Endothelial cell of umbilical vein (primary cell): ENCODE results near the gene PPIE. TPM values are rescaled to one million over a fixed set of nuclear protein-coding genes. Genes with fewer than 3 reads are reported as not detected.

Source experiments
- BruUV-seq: library from RNA; stranded (reverse); fragments of 400-500 nt; replicated peaks from 2 replicates; lab custom pipeline; 2021; lab: Mats Ljungman, UMichigan
- CTCF ChIA-PET: fragments of 300-600, 350-600 bp; sonication (Branson Sonifier 250); formaldehyde crosslinking; loops from one replicate; lab custom pipeline; 2021; ENCODE audit warnings: antibody characterized with exemption, inconsistent platforms; lab: Charles Lee
- POLR2A ChIA-PET: fragments of 300-600, 350-600 bp; sonication (Branson Sonifier 250); formaldehyde crosslinking; loops from one replicate; lab custom pipeline; 2021; ENCODE audit warnings: antibody characterized with exemption, inconsistent platforms; lab: Charles Lee
- DNase-seq: peaks from one replicate; pipeline ENCODE4 v3.0.0-alpha.2; 2011; ENCODE audit warnings: low read depth, low spot score
- FAIRE-seq: peaks from 2 replicates; lab custom pipeline; 2011; peaks lifted over from hg19 to GRCh38; lab: Jason Lieb, UNC
- H2AFZ ChIP-seq: 2 replicates; pipeline ENCODE4 v1.6.0; 2012; ENCODE audit warnings: low read depth, low read length, control low read depth, inconsistent platforms
- H3K27ac ChIP-seq: 2 replicates; pipeline ENCODE4 v1.5.1; 2011; ENCODE audit warnings: low read depth, mild to moderate bottlenecking, control low read depth, low read length, moderate library complexity; ENCODE audit not compliant: insufficient read depth
- H3K27me3 ChIP-seq, 2 experiments: 2 replicates each; pipeline versions ENCODE4 v1.6.0 to v1.6.1; 2011; ENCODE audit warnings: low read length in 2 of 2, mixed read lengths in 1 of 2; ENCODE audit not compliant: control insufficient read depth in 2 of 2, insufficient read depth in 2 of 2
- H3K36me3 ChIP-seq, 2 experiments: 2 replicates in 1 of 2; 3 replicates in 1 of 2; pipeline ENCODE4 v1.5.1; 2011; ENCODE audit warnings: low read length in 2 of 2, mild to moderate bottlenecking in 1 of 2, moderate library complexity in 1 of 2; ENCODE audit not compliant: control insufficient read depth in 2 of 2, insufficient read depth in 2 of 2; ENCODE audit errors: extremely low read depth in 1 of 2
- H3K4me1 ChIP-seq: 3 replicates; pipeline ENCODE4 v1.5.1; 2011; ENCODE audit warnings: mild to moderate bottlenecking, low read length; ENCODE audit not compliant: control insufficient read depth, insufficient read depth; ENCODE audit errors: extremely low read depth
- H3K4me2 ChIP-seq: 2 replicates; pipeline ENCODE4 v1.6.1; 2011; ENCODE audit warnings: low read length, control low read depth, mixed read lengths; ENCODE audit not compliant: insufficient read depth
- H3K4me3 ChIP-seq, 3 experiments: fragments of 200-600 bp in 1 of 3; sonication (generic), shearing (Covaris generic) in 1 of 3; replicated peaks in 1 of 3; 2 replicates each; pipeline ENCODE4 v1.5.1; 2011 to 2016; ENCODE audit warnings: control low read depth in 3 of 3, low read length in 3 of 3, mild to moderate bottlenecking in 2 of 3, inconsistent platforms in 1 of 3, low read depth in 1 of 3, moderate library complexity in 1 of 3; ENCODE audit not compliant: insufficient read depth in 1 of 3
- H3K79me2 ChIP-seq: 2 replicates; pipeline ENCODE4 v1.6.0; 2012; ENCODE audit warnings: low read length, inconsistent platforms; ENCODE audit not compliant: control insufficient read depth, insufficient read depth
- H3K9ac ChIP-seq: replicated peaks from 2 replicates; pipeline ENCODE3; 2011; ENCODE audit warnings: low read length, control low read depth; ENCODE audit not compliant: insufficient read depth; ENCODE audit errors: extremely low read depth
- H3K9me1 ChIP-seq: replicated peaks from 3 replicates; pipeline ENCODE4 v1.6.0; 2011; ENCODE audit warnings: mild to moderate bottlenecking, low read length; ENCODE audit not compliant: control insufficient read depth, insufficient read depth; ENCODE audit errors: extremely low read depth
- H3K9me3 ChIP-seq: replicated peaks from 2 replicates; pipeline ENCODE4 v1.5.1; 2012; ENCODE audit warnings: low read length, inconsistent platforms; ENCODE audit not compliant: control insufficient read depth, insufficient read depth
- H4K20me1 ChIP-seq: replicated peaks from 2 replicates; pipeline ENCODE3; 2011; ENCODE audit warnings: mild to moderate bottlenecking, low read length; ENCODE audit not compliant: control insufficient read depth, insufficient read depth; ENCODE audit errors: extremely low read depth
- EZH2 ChIP-seq: IDR thresholded peaks from 2 replicates; pipeline ENCODE4 v1.6.1; 2012; ENCODE audit warnings: borderline replicate concordance, low read depth, mild to moderate bottlenecking, moderate library complexity, low read length, inconsistent platforms; ENCODE audit not compliant: severe bottlenecking
- FOS ChIP-seq: IDR thresholded peaks from 2 replicates; pipeline ENCODE4 v1.6.1; 2011; ENCODE audit warnings: mild to moderate bottlenecking, low read length, moderate library complexity, borderline replicate concordance; ENCODE audit not compliant: insufficient read depth
- GATA2 ChIP-seq: IDR thresholded peaks from 2 replicates; pipeline ENCODE4 v1.7.0; 2011; ENCODE audit warnings: low read depth, mild to moderate bottlenecking, moderate library complexity, mixed read lengths, low read length; ENCODE audit not compliant: insufficient read length, insufficient read depth
- JUN ChIP-seq: IDR thresholded peaks from 2 replicates; pipeline ENCODE4 v1.6.1; 2011; ENCODE audit warnings: borderline replicate concordance, low read depth; ENCODE audit not compliant: insufficient read length, insufficient read depth
- MYC ChIP-seq: IDR thresholded peaks from one replicate; pipeline ENCODE4 v1.6.1; 2011; ENCODE audit warnings: mild to moderate bottlenecking, low read depth, low read length
- POLR2A ChIP-seq: IDR thresholded peaks from 2 replicates; pipeline ENCODE4 v1.6.1; 2012; ENCODE audit warnings: low read depth, mild to moderate bottlenecking, control low read depth, low read length
- POLR2AphosphoS5 ChIP-seq: IDR thresholded peaks from 2 replicates; pipeline ENCODE4 v1.6.1; 2012; ENCODE audit warnings: low read depth, mild to moderate bottlenecking, control low read depth, low read length, moderate library complexity; ENCODE audit not compliant: insufficient read depth
- dilution Hi-C: fragments of 300-500 bp; cut with MboI; formaldehyde crosslinking; loops from one replicate; pipeline ENCODE4 v1.15.0; 2019; ENCODE audit warnings: low sequenced_read_pairs; ENCODE audit not compliant: extremely low pct_ligation_motif_present
- intact Hi-C: fragments of 100-400 bp; cut with micrococcal nuclease; formaldehyde crosslinking; loops from one replicate; pipeline ENCODE4 v1.10.0; 2022
- polyA plus RNA-seq, 4 experiments: library from polyadenylated mRNA; depleted of rRNA in 3 of 4; stranded (reverse) in 3 of 4; unstranded in 1 of 4; fragments of >200 nt; gene quantifications; 2 replicates each; pipeline versions ENCODE4 v1.2.1 to v1.2.3, GENCODE V29; 2011 to 2012; ENCODE audit warnings: missing spikeins in 1 of 4
- total RNA-seq: library from RNA; stranded (reverse); gene quantifications from 2 replicates; pipeline ENCODE4 v1.2.3, GENCODE V29; 2021
- TF ChIP-seq, protein P1 (sequence below): IDR thresholded peaks from 2 replicates; pipeline ENCODE4 v1.6.1; 2011; ENCODE audit not compliant: insufficient read depth, insufficient read length
- TF ChIP-seq, protein P2 (sequence below), 2 donors: IDR thresholded peaks; 1 replicate in 1 of 2; 2 replicates in 1 of 2; pipeline ENCODE4 v1.5.1; 2011; ENCODE audit warnings: low read length in 2 of 2, mild to moderate bottlenecking in 2 of 2, moderate library complexity in 2 of 2, control low read depth in 1 of 2, inconsistent platforms in 1 of 2, low read depth in 1 of 2; ENCODE audit not compliant: insufficient read depth in 1 of 2; ENCODE audit errors: extremely low read depth in 1 of 2

Gene PPIE
- total and polyA plus RNA-seq, 2 donors (not counting 3 experiments of a cell fraction or from before 2014, with no cell fraction given): 44.4 to 74.9 TPM

DNA sequence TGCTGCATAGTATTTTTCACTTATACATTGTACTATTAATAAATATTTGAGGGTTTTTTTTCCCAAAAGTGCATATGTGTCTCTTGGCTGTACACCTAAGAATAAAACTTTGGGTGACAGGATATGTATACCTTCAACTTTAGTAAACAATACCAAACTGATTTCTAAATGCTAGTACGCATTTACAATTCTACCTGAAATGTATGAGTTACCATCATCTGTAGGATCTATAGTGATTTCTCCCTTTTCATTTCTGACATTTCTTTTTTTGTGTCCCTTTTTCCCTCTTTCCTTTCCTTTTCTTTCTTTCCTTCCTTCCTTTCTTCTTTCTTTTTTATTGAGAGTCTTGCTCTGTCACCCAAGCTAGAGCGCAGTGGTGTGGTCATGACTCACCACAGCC is 66.7 kb downstream of the PPIE start:
- Histone ChIP-seq H3K4me3 (no peak overlapping the region), H3K9me3 (no peaks in the 10 kb centered on the region), H3K9ac (no peak overlapping the region), H3K27me3 (no peaks in the 10 kb centered on the region), H3K9me1 (no peaks in the 10 kb centered on the region), H4K20me1 (no peaks in the 10 kb centered on the region), H3K27ac (no peak overlapping the region), H3K79me2 (no peaks in the 10 kb centered on the region), H3K4me2 (no peak overlapping the region), H2AFZ (no peak overlapping the region), H3K4me1 (no peaks in the 10 kb centered on the region), H3K36me3 (no peaks in the 10 kb centered on the region)
- DNase-seq (no peak), FAIRE-seq (no peak)
- POLR2A ChIA-PET: no interaction called here
- CTCF ChIA-PET: no interaction called here
- TF ChIP-seq GATA2 (no peak), POLR2AphosphoS5 (no peak), FOS (no peak), POLR2A (no peak)
- TF ChIP-seq, protein P1, sequence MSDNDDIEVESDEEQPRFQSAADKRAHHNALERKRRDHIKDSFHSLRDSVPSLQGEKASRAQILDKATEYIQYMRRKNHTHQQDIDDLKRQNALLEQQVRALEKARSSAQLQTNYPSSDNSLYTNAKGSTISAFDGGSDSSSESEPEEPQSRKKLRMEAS: no peak
- no TSS peak for BruUV-seq
- intact Hi-C loops: no loop called here
- dilution Hi-C loops: no loop called here

DNA sequence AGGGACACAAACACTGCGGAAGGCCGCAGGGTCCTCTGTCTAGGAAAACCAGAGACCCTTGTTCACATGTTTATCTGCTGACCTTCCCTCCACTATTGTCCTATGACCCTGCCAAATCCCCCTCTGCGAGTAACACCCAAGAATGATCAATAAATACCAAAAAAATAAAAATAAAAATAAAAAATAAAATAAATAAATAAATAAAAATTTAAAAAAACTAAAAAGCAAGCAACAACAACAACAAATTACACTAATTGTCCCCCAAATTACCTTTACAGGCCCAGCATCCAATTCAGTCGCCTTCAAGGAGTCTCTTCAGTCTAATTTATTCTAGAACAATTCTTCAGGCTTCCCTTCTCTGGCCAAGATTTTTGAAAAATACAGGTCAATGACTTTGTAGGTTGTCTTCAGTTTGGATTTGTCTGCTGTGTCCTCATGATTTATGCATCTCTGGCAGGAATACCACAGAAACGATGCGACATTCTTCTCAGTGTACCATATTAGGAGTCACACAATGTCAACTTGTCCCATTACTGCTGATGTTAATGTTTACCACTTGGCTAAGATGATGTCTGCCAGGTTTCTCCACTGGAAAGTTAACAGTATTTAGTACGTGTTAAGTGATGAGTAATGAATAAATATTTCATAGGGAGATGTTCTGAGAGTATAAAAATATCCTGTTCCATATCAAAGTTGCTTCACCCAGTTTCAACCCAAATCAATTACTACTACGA is 70.3 kb downstream of the PPIE start:
- intact Hi-C loops (no loop called here), dilution Hi-C loops (no loop called here)
- Histone ChIP-seq H3K4me3 (no peak overlapping the region), H3K27me3 (no peaks in the 10 kb centered on the region), H3K27ac (no peak overlapping the region), H3K4me2 (no peak overlapping the region), H3K36me3 (no peaks in the 10 kb centered on the region), H4K20me1 (no peaks in the 10 kb centered on the region), H3K9me3 (no peaks in the 10 kb centered on the region), H3K79me2 (no peaks in the 10 kb centered on the region), H3K9ac (no peak overlapping the region), H3K9me1 (no peaks in the 10 kb centered on the region), H3K4me1 (no peaks in the 10 kb centered on the region), H2AFZ (no peak overlapping the region)
- ChIA-PET CTCF (interaction anchor here (1.0 to 1.4 kb wide), 2 partner anchors 9 to 94 kb away, joined by 3 read pairs; no protein-coding TSS in a partner anchor), POLR2A (no interaction called here)
- no peak for FAIRE-seq
- DNase-seq: no peak
- BruUV-seq: no TSS peak
- TF ChIP-seq, protein P2, sequence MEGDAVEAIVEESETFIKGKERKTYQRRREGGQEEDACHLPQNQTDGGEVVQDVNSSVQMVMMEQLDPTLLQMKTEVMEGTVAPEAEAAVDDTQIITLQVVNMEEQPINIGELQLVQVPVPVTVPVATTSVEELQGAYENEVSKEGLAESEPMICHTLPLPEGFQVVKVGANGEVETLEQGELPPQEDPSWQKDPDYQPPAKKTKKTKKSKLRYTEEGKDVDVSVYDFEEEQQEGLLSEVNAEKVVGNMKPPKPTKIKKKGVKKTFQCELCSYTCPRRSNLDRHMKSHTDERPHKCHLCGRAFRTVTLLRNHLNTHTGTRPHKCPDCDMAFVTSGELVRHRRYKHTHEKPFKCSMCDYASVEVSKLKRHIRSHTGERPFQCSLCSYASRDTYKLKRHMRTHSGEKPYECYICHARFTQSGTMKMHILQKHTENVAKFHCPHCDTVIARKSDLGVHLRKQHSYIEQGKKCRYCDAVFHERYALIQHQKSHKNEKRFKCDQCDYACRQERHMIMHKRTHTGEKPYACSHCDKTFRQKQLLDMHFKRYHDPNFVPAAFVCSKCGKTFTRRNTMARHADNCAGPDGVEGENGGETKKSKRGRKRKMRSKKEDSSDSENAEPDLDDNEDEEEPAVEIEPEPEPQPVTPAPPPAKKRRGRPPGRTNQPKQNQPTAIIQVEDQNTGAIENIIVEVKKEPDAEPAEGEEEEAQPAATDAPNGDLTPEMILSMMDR (IDR thresholded peaks at IDR 0.05; ENCODE audit: extremely low read depth in 1 of 2, insufficient read depth in 1 of 2, low read depth in 1 of 2, low read length in 2 of 2): no peak
- TF ChIP-seq POLR2AphosphoS5: no peak
- no peak for TF ChIP-seq GATA2
- TF ChIP-seq JUN: no peak
- no peak for TF ChIP-seq EZH2
- TF ChIP-seq MYC: no peak
- TF ChIP-seq, protein P1: no peak
- no peak for TF ChIP-seq FOS
- TF ChIP-seq POLR2A: no peak
